GM21619 (cell line): ENCODE results near the gene TMTC1.

Experiments
- ATAC-seq: cut with Tn5 transposase; IDR thresholded peaks from one replicate; pipeline ENCODE4 v1.9.1; 2021; ENCODE audit not compliant: unreplicated experiment

The TMTC1 gene

GRCh38 chr12:29713729-29714128 lies 70.0 kb downstream of the TMTC1 start:
- ATAC-seq = no peak

GRCh38 chr12:29711381-29711780 lies 72.4 kb downstream of the TMTC1 start:
- ATAC-seq = no peak

GRCh38 chr12:29710104-29710503 lies 73.6 kb downstream of the TMTC1 start:
- ATAC-seq = no peak

- ATAC-seq = no peak
These were observed 74.2 kb downstream of the TMTC1 start for GRCh38 chr12:29709496-29710040.

- no peak for ATAC-seq
These were observed 74.7 kb downstream of the TMTC1 start for GRCh38 chr12:29709054-29709453.

- no peak for ATAC-seq
These were observed 75.9 kb downstream of the TMTC1 start for GRCh38 chr12:29707846-29708245.

GRCh38 chr12:29706311-29706710 lies 77.4 kb downstream of the TMTC1 start:
- no peak for ATAC-seq

GRCh38 chr12:29703528-29703927 lies 80.2 kb downstream of the TMTC1 start:
- no peak for ATAC-seq

GRCh38 chr12:29702972-29703371 lies 80.8 kb downstream of the TMTC1 start:
- ATAC-seq = no peak

GRCh38 chr12:29702222-29702621 lies 81.5 kb downstream of the TMTC1 start:
- no peak for ATAC-seq

GRCh38 chr12:29700761-29701481 lies 82.8 kb downstream of the TMTC1 start:
- no peak for ATAC-seq

- no peak for ATAC-seq
These were observed 85.0 kb downstream of the TMTC1 start for GRCh38 chr12:29698756-29699155.

- ATAC-seq = no peak
These were observed 87.9 kb downstream of the TMTC1 start for GRCh38 chr12:29695800-29696199.

- ATAC-seq = no peak
These were observed 88.7 kb downstream of the TMTC1 start for GRCh38 chr12:29695026-29695425.

GRCh38 chr12:29694002-29694401 lies 89.7 kb downstream of the TMTC1 start:
- ATAC-seq = no peak

GRCh38 chr12:29692237-29692636 lies 91.5 kb downstream of the TMTC1 start:
- ATAC-seq = no peak

- no peak for ATAC-seq
These were observed 92.4 kb downstream of the TMTC1 start for GRCh38 chr12:29691161-29691854.

GRCh38 chr12:29690728-29691127 lies 93.0 kb downstream of the TMTC1 start:
- no peak for ATAC-seq

GRCh38 chr12:29688914-29689313 lies 94.8 kb downstream of the TMTC1 start:
- no peak for ATAC-seq

- ATAC-seq = no peak
These were observed 101.7 kb downstream of the TMTC1 start for GRCh38 chr12:29682088-29682487.

- ATAC-seq = no peak
These were observed 102.4 kb downstream of the TMTC1 start for GRCh38 chr12:29681370-29681769.

- no peak for ATAC-seq
These were observed 107.1 kb downstream of the TMTC1 start for GRCh38 chr12:29676676-29677075.
